ENCODE data around the gene TADA2A.

The TADA2A gene

GRCh38 chr17:37502009-37502936 lies 95.6 kb downstream of the TADA2A start:
- Histone ChIP-seq H3K9me2 (replicated peaks; ENCODE audit: control insufficient read depth, low read length) (no peaks in the 10 kb centered on the region), H3K27me3 (ENCODE audit: control insufficient read depth, low read length) (no peaks in the 10 kb centered on the region), H3K4me2 (ENCODE audit: low read length) (no peak overlapping the region), H4K20me1 (ENCODE audit: control insufficient read depth, insufficient read depth, low read depth, low read length) (no peaks in the 10 kb centered on the region; the same call in 1 of the 2 replicates), H3K4me1 (ENCODE audit: control insufficient read depth, low read length) (no peaks in the 10 kb centered on the region), H3K4me3 (ENCODE audit: low read length) (no peak overlapping the region), H3F3A (ENCODE audit: control insufficient read depth, insufficient read depth) (no peaks in the 10 kb centered on the region), H3K9me3 (ENCODE audit: control insufficient read depth, insufficient read depth, low read length) (no peaks in the 10 kb centered on the region), H3K79me2 (ENCODE audit: control insufficient read depth, low read length) (peaks cover 47% of the 10 kb centered on the region), H3K36me3 (ENCODE audit: control insufficient read depth, low read length) (no peaks in the 10 kb centered on the region), H3K27ac (ENCODE audit: low read depth, low read length) (no peak overlapping the region)
- TF ChIP-seq, protein P1, sequence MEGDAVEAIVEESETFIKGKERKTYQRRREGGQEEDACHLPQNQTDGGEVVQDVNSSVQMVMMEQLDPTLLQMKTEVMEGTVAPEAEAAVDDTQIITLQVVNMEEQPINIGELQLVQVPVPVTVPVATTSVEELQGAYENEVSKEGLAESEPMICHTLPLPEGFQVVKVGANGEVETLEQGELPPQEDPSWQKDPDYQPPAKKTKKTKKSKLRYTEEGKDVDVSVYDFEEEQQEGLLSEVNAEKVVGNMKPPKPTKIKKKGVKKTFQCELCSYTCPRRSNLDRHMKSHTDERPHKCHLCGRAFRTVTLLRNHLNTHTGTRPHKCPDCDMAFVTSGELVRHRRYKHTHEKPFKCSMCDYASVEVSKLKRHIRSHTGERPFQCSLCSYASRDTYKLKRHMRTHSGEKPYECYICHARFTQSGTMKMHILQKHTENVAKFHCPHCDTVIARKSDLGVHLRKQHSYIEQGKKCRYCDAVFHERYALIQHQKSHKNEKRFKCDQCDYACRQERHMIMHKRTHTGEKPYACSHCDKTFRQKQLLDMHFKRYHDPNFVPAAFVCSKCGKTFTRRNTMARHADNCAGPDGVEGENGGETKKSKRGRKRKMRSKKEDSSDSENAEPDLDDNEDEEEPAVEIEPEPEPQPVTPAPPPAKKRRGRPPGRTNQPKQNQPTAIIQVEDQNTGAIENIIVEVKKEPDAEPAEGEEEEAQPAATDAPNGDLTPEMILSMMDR (IDR thresholded peaks at IDR 0.05; ENCODE audit: low read depth, low read length, poor library complexity, severe bottlenecking) = no peak
- no peak for TF ChIP-seq EZH2phosphoT487 (IDR thresholded peaks at IDR 0.05; ENCODE audit: borderline replicate concordance, low read length)

- Histone ChIP-seq H3K4me1 (ENCODE audit: control insufficient read depth, low read length) (no peaks in the 10 kb centered on the region), H3K27ac (ENCODE audit: low read depth, low read length) (no peak overlapping the region), H4K20me1 (ENCODE audit: control insufficient read depth, insufficient read depth, low read depth, low read length) (no peaks in the 10 kb centered on the region; the same call in 1 of the 2 replicates), H3K27me3 (ENCODE audit: control insufficient read depth, low read length) (no peaks in the 10 kb centered on the region), H3K4me2 (ENCODE audit: low read length) (no peak overlapping the region), H3F3A (ENCODE audit: control insufficient read depth, insufficient read depth) (no peaks in the 10 kb centered on the region), H3K79me2 (ENCODE audit: control insufficient read depth, low read length) (peaks cover 43% of the 10 kb centered on the region), H3K9me2 (replicated peaks; ENCODE audit: control insufficient read depth, low read length) (no peaks in the 10 kb centered on the region), H3K36me3 (ENCODE audit: control insufficient read depth, low read length) (no peaks in the 10 kb centered on the region), H3K4me3 (ENCODE audit: low read length) (no peak overlapping the region), H3K9me3 (ENCODE audit: control insufficient read depth, insufficient read depth, low read length) (no peaks in the 10 kb centered on the region)
- TF ChIP-seq, protein P1 (IDR thresholded peaks at IDR 0.05; ENCODE audit: low read depth, low read length, poor library complexity, severe bottlenecking) = no peak
- TF ChIP-seq EZH2phosphoT487 (IDR thresholded peaks at IDR 0.05; ENCODE audit: borderline replicate concordance, low read length) = no peak
These were observed 96.5 kb downstream of the TADA2A start for GRCh38 chr17:37503148-37503547.

- Histone ChIP-seq H3F3A (ENCODE audit: control insufficient read depth, insufficient read depth) (no peaks in the 10 kb centered on the region), H3K27ac (ENCODE audit: low read depth, low read length) (no peak overlapping the region), H3K4me1 (ENCODE audit: control insufficient read depth, low read length) (no peaks in the 10 kb centered on the region), H3K4me3 (ENCODE audit: low read length) (no peak overlapping the region), H3K36me3 (ENCODE audit: control insufficient read depth, low read length) (no peaks in the 10 kb centered on the region), H3K79me2 (ENCODE audit: control insufficient read depth, low read length) (peaks cover 37% of the 10 kb centered on the region), H4K20me1 (ENCODE audit: control insufficient read depth, insufficient read depth, low read depth, low read length) (no peaks in the 10 kb centered on the region; the same call in 1 of the 2 replicates), H3K4me2 (ENCODE audit: low read length) (no peak overlapping the region), H3K9me2 (replicated peaks; ENCODE audit: control insufficient read depth, low read length) (no peaks in the 10 kb centered on the region), H3K9me3 (ENCODE audit: control insufficient read depth, insufficient read depth, low read length) (no peaks in the 10 kb centered on the region), H3K27me3 (ENCODE audit: control insufficient read depth, low read length) (no peaks in the 10 kb centered on the region)
- TF ChIP-seq, protein P1 (IDR thresholded peaks at IDR 0.05; ENCODE audit: low read depth, low read length, poor library complexity, severe bottlenecking) = no peak
- TF ChIP-seq EZH2phosphoT487 (IDR thresholded peaks at IDR 0.05; ENCODE audit: borderline replicate concordance, low read length) = no peak
These were observed 98.6 kb downstream of the TADA2A start for GRCh38 chr17:37505333-37505732.
